ENCODE measurements around the gene ASB11.
A peak's percentile ranks its signal among the peaks of the same experiment; 100 is the strongest.

Gene ASB11

DNA sequence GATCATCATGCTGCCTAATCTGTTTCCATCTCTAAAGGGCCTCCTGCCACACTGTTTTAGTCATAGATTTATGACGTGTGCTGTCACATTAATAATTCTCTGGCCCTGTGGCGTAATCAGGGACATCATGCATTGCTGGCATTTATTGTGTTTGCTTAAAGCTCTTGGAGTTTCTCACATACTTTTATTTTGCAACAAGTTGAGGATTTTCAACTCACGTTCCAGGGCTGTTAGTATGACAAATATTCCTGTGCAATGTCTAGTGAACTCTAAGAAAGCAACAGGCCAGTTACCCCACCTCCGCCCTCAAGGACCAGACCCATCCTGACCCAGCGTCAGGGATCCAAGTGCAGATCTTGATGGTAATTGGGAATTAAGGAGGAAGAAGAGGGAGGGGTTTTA is 27.6 kb upstream of the ASB11 start:
- no peak overlapping the region for H3K4me2 ChIP-seq
- no peak overlapping the region for H3K9ac ChIP-seq
- no peak overlapping the region for H3K4me3 ChIP-seq (IDR thresholded peaks at IDR 0.05; ENCODE audit: insufficient read depth, low read depth, low read length)
- no peak overlapping the region for H2AFZ ChIP-seq (ENCODE audit: low read depth)
- H4K20me1 ChIP-seq (ENCODE audit: insufficient read depth): no peaks in the 10 kb centered on the region
- TF ChIP-seq, protein P1, sequence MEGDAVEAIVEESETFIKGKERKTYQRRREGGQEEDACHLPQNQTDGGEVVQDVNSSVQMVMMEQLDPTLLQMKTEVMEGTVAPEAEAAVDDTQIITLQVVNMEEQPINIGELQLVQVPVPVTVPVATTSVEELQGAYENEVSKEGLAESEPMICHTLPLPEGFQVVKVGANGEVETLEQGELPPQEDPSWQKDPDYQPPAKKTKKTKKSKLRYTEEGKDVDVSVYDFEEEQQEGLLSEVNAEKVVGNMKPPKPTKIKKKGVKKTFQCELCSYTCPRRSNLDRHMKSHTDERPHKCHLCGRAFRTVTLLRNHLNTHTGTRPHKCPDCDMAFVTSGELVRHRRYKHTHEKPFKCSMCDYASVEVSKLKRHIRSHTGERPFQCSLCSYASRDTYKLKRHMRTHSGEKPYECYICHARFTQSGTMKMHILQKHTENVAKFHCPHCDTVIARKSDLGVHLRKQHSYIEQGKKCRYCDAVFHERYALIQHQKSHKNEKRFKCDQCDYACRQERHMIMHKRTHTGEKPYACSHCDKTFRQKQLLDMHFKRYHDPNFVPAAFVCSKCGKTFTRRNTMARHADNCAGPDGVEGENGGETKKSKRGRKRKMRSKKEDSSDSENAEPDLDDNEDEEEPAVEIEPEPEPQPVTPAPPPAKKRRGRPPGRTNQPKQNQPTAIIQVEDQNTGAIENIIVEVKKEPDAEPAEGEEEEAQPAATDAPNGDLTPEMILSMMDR (conservative IDR thresholded peaks at IDR 0.05; ENCODE audit: low read depth, low read length): no peak
- no peaks in the 10 kb centered on the region for H3K79me2 ChIP-seq (ENCODE audit: insufficient read depth, low read depth)
- H3K36me3 ChIP-seq (ENCODE audit: insufficient read depth): no peaks in the 10 kb centered on the region
- no peak overlapping the region for H3K27ac ChIP-seq
- no peaks in the 10 kb centered on the region for H3K27me3 ChIP-seq (ENCODE audit: insufficient read depth, low read depth)
- no peaks in the 10 kb centered on the region for H3K4me1 ChIP-seq (ENCODE audit: low read depth, poor library complexity, severe bottlenecking)

DNA sequence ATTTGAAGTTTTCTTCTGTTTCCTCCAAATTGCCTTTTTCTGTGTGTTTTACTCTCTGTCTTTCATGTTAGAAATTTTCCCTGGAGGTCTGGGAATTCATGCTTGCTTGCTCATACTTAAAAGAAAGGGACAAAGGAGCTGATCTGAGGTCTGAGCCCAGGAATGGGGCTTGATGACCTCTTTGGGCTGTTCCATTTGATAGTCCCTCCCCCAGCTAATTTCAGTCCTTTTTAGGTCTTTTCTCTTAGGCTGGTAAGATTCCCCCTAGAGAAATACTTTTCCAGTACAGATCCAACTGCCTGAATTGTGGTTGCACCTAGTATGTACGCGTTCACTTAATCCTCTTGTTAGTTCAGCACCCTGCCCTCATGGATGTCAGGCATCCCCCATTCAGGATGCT is 25.4 kb upstream of the ASB11 start:
- Histone ChIP-seq H3K27me3 (ENCODE audit: insufficient read depth, low read depth) (no peaks in the 10 kb centered on the region), H3K79me2 (ENCODE audit: insufficient read depth, low read depth) (no peaks in the 10 kb centered on the region), H3K36me3 (ENCODE audit: insufficient read depth) (no peaks in the 10 kb centered on the region), H3K4me1 (ENCODE audit: low read depth, poor library complexity, severe bottlenecking) (peaks cover 4% of the 10 kb centered on the region), H3K4me3 (IDR thresholded peaks at IDR 0.05; ENCODE audit: insufficient read depth, low read depth, low read length) (no peak overlapping the region), H2AFZ (ENCODE audit: low read depth) (no peak overlapping the region), H3K4me2 (no peak overlapping the region), H3K27ac (no peak overlapping the region), H4K20me1 (ENCODE audit: insufficient read depth) (no peaks in the 10 kb centered on the region), H3K9ac (no peak overlapping the region)
- TF ChIP-seq, protein P1 (conservative IDR thresholded peaks at IDR 0.05; ENCODE audit: low read depth, low read length): no peak

DNA sequence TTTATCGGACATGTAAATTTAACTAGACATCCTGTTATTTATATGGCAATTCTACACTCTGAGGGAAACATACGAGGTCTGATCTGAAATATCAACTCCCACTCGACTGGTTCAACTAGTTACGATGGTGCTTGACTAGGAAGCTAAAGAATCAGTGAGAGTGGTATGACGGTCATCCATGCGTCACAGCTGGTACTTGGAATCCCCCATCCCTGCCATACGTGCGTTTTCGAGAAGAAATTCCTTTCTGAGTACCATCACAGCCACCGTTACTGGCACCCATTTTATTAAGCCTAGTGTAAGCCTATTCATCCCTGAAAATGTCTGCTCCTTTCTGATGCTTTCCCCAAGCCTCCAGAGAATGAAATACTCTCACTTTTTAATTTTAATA is 20.6 kb upstream of the ASB11 start:
- peak overlapping the region; percentile 18; the same call in 1 of the 2 replicates for H3K9ac ChIP-seq
- H3K27ac ChIP-seq: no peak overlapping the region

DNA sequence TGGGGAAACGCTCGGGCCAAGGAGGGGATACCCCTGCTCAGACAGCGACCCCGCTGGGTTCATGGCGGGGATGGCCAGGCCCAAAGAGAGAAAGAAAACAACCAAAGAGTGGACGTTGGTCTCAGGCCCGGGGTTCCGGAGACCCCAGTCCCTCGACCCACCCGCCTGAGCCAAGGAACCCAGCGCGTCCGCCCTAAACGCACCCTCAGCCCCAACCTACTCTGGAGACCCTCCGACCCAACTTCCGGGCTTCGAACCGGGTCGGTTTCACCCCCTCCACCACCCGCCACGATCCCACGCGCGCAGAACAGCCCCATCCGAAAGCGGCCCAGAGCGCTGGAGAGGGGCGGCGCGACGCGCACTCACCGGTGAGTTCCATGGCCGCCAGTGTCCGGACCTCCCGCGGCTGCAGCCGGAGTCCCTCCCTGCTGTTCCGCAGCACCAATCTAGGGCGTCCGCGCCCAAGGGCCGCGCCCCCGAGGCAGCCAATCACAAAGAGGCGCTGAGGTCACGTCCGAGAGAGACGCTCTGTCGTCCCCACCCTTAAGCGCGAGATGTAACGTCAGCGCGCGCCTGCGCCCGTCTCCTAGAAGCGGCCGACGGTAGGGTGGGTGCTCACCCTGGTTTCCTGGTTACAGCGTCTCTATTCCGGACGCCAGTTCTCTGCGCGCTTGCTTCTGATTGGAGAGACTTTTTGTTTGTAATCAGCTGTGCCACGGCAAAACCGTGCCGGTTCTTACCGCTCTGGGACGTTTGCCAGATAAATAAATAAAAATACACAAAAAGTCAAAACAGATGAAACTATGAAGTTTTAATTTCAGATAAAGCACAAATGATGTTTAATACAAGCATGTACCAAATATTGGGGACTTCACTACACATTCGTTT is 19.9 kb upstream of the ASB11 start, which contains the start of gene PIGA:
PIGA (minus strand) TSS at position 389 of the 888 bp plus-strand sequence. CDS start 3,593 bp downstream, outside the sequence.
- peak within 1 kb of the TSS; percentile 88 for H3K4me2 ChIP-seq
- TF ChIP-seq, protein P1 (conservative IDR thresholded peaks at IDR 0.05; ENCODE audit: low read depth, low read length): no peak
- peak within 1 kb of the TSS; percentile 51; the same call in 1 of the 2 replicates for H3K9ac ChIP-seq
- H4K20me1 ChIP-seq (ENCODE audit: insufficient read depth): no peaks in the 10 kb centered on the region
- H3K4me3 ChIP-seq (IDR thresholded peaks at IDR 0.05; ENCODE audit: insufficient read depth, low read depth, low read length): no peak within 1 kb of the TSS
- H3K27me3 ChIP-seq (ENCODE audit: insufficient read depth, low read depth): no peaks in the 10 kb centered on the region
- peak within 1 kb of the TSS; percentile 86 for H2AFZ ChIP-seq (ENCODE audit: low read depth)
- H3K79me2 ChIP-seq (ENCODE audit: insufficient read depth, low read depth): peaks cover 8% of the 10 kb centered on the region; the same call in 1 of the 2 replicates
- peaks cover 4% of the 10 kb centered on the region for H3K4me1 ChIP-seq (ENCODE audit: low read depth, poor library complexity, severe bottlenecking)
- peak within 1 kb of the TSS; percentile 32; the same call in 1 of the 2 replicates for H3K27ac ChIP-seq
- no peaks in the 10 kb centered on the region for H3K36me3 ChIP-seq (ENCODE audit: insufficient read depth)

More for the DNA sequence above, 20.6 kb upstream of the ASB11 start:
- Histone ChIP-seq H3K36me3 (ENCODE audit: insufficient read depth) (no peaks in the 10 kb centered on the region), H4K20me1 (ENCODE audit: insufficient read depth) (no peaks in the 10 kb centered on the region), H3K4me1 (ENCODE audit: low read depth, poor library complexity, severe bottlenecking) (peaks cover 4% of the 10 kb centered on the region), H2AFZ (ENCODE audit: low read depth) (peak overlapping the region; percentile 86), H3K27me3 (ENCODE audit: insufficient read depth, low read depth) (no peaks in the 10 kb centered on the region), H3K79me2 (ENCODE audit: insufficient read depth, low read depth) (peaks cover 8% of the 10 kb centered on the region; the same call in 1 of the 2 replicates), H3K4me2 (peak overlapping the region; percentile 68), H3K4me3 (IDR thresholded peaks at IDR 0.05; ENCODE audit: insufficient read depth, low read depth, low read length) (no peak overlapping the region)
- TF ChIP-seq, protein P1 (conservative IDR thresholded peaks at IDR 0.05; ENCODE audit: low read depth, low read length): no peak
